ENCODE data around the gene LTBP3. TPM values are rescaled to one million over a fixed set of nuclear protein-coding genes. Genes with fewer than 3 reads are reported as not detected.

The LTBP3 gene
- total and polyA plus RNA-seq, 9 of the 15 experiments (the other 6 are each of a cell fraction or from before 2014, with no cell fraction given) = 0.06 to 20.5 (median 4.8) TPM

DNA sequence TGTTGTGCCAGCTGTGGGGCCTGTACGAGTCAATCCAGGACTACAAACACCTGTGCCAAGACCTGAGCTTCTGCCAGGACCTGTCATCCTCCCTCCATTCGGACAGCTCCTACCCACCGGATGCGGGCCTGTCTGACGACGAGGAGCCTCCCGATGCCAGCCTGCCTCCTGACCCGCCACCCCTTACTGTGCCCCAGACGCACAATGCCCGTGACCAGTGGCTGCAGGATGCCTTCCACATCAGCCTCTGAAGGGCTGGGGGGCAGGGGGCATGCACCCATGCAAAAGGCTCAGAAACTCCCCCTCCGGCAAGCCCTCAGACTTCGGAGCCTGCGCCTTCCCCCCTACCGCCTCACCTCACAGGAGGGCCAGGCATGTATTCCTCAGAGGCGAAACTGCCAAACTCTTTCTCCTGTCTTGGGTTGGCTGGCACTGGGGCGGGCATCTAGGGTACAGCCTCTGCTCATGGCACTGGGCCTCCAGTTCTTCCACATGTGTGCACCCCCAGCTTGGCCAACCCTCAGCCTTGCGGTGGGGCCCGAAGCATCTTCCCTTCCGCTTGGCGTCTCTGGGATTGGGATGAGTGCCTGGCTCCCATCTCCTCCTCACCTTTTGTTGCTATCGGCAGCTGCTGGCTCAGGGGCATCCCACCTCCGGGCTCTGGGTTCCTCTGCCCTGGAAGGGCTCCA is 15.4 kb upstream of the LTBP3 start (continued):
- TF ChIP-seq, protein P1, sequence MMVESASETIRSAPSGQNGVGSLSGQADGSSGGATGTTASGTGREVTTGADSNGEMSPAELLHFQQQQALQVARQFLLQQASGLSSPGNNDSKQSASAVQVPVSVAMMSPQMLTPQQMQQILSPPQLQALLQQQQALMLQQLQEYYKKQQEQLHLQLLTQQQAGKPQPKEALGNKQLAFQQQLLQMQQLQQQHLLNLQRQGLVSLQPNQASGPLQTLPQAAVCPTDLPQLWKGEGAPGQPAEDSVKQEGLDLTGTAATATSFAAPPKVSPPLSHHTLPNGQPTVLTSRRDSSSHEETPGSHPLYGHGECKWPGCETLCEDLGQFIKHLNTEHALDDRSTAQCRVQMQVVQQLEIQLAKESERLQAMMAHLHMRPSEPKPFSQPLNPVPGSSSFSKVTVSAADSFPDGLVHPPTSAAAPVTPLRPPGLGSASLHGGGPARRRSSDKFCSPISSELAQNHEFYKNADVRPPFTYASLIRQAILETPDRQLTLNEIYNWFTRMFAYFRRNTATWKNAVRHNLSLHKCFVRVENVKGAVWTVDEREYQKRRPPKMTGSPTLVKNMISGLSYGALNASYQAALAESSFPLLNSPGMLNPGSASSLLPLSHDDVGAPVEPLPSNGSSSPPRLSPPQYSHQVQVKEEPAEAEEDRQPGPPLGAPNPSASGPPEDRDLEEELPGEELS (CRISPR knock-in tag; IDR thresholded peaks at IDR 0.05; ENCODE audit: borderline replicate concordance) = no peak
- TF ChIP-seq FOXJ2 (tag; IDR thresholded peaks at IDR 0.05) = no peak
- no peak for TF ChIP-seq ZNF133 (CRISPR knock-in tag; IDR thresholded peaks at IDR 0.05)
- TF ChIP-seq RNF2 (IDR thresholded peaks at IDR 0.05) = no peak
- TF ChIP-seq EGR1 (conservative IDR thresholded peaks at IDR 0.05) = no peak
- TF ChIP-seq C11orf30 (IDR thresholded peaks at IDR 0.05; ENCODE audit: low read depth) = no peak
- TF ChIP-seq NR4A1 (CRISPR knock-in tag; IDR thresholded peaks at IDR 0.05) = 0 out of 2 replicates have a peak, but pooled peaks have one; percentile 71
- TF ChIP-seq NR4A1 (tag; IDR thresholded peaks at IDR 0.05) = no peak
- TF ChIP-seq, protein P2, sequence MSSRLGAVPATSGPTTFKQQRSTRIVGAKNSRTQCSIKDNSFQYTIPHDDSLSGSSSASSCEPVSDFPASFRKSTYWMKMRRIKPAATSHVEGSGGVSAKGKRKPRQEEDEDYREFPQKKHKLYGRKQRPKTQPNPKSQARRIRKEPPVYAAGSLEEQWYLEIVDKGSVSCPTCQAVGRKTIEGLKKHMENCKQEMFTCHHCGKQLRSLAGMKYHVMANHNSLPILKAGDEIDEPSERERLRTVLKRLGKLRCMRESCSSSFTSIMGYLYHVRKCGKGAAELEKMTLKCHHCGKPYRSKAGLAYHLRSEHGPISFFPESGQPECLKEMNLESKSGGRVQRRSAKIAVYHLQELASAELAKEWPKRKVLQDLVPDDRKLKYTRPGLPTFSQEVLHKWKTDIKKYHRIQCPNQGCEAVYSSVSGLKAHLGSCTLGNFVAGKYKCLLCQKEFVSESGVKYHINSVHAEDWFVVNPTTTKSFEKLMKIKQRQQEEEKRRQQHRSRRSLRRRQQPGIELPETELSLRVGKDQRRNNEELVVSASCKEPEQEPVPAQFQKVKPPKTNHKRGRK (tag; IDR thresholded peaks at IDR 0.05) = no peak
- no peak for TF ChIP-seq DDX20 (tag; IDR thresholded peaks at IDR 0.05; ENCODE audit: low read depth)
- TF ChIP-seq, protein P3, sequence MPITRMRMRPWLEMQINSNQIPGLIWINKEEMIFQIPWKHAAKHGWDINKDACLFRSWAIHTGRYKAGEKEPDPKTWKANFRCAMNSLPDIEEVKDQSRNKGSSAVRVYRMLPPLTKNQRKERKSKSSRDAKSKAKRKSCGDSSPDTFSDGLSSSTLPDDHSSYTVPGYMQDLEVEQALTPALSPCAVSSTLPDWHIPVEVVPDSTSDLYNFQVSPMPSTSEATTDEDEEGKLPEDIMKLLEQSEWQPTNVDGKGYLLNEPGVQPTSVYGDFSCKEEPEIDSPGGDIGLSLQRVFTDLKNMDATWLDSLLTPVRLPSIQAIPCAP (CRISPR knock-in tag; IDR thresholded peaks at IDR 0.05; ENCODE audit: borderline replicate concordance) = no peak
- no peak for TF ChIP-seq MAFK (IDR thresholded peaks at IDR 0.05; ENCODE audit: low read length)
- TF ChIP-seq SMAD2 (IDR thresholded peaks at IDR 0.05; ENCODE audit: low read depth, low read length) = no peak
- no peak for TF ChIP-seq NCOA2 (IDR thresholded peaks at IDR 0.05; ENCODE audit: partially characterized antibody in 2 of 2)
- TF ChIP-seq ZKSCAN1 (IDR thresholded peaks at IDR 0.05; ENCODE audit: low read depth, low read length) = no peak
- TF ChIP-seq KAT7 (CRISPR knock-in tag; IDR thresholded peaks at IDR 0.05; ENCODE audit: borderline replicate concordance) = 0 out of 2 replicates have a peak, but pooled peaks have one; percentile 0
- no peak for TF ChIP-seq FOXA1 (IDR thresholded peaks at IDR 0.05; ENCODE audit: borderline replicate concordance)
- TF ChIP-seq SRSF1 (IDR thresholded peaks at IDR 0.05; ENCODE audit: low read depth, low read length) = no peak
- no peak for TF ChIP-seq MTA2 (IDR thresholded peaks at IDR 0.05; ENCODE audit: low read depth)
- peak; percentile 25; the same call in 1 of the 2 replicates for TF ChIP-seq STAG1 (CRISPR knock-in tag; IDR thresholded peaks at IDR 0.05; ENCODE audit: borderline replicate concordance)
- TF ChIP-seq RBFOX2 (IDR thresholded peaks at IDR 0.05; ENCODE audit: low read depth, low read length) = peak; percentile 47; the same call in 1 of the 2 replicates
- TF ChIP-seq BRCA1 (IDR thresholded peaks at IDR 0.05) = no peak
- 0 out of 2 replicates have a peak, but pooled peaks have one; percentile 44 for TF ChIP-seq BRCA1 (CRISPR knock-in tag; IDR thresholded peaks at IDR 0.05)
- TF ChIP-seq, protein P4, sequence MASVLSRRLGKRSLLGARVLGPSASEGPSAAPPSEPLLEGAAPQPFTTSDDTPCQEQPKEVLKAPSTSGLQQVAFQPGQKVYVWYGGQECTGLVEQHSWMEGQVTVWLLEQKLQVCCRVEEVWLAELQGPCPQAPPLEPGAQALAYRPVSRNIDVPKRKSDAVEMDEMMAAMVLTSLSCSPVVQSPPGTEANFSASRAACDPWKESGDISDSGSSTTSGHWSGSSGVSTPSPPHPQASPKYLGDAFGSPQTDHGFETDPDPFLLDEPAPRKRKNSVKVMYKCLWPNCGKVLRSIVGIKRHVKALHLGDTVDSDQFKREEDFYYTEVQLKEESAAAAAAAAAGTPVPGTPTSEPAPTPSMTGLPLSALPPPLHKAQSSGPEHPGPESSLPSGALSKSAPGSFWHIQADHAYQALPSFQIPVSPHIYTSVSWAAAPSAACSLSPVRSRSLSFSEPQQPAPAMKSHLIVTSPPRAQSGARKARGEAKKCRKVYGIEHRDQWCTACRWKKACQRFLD (CRISPR knock-in tag; IDR thresholded peaks at IDR 0.05) = no peak
- TF ChIP-seq TEAD1 (CRISPR knock-in tag; IDR thresholded peaks at IDR 0.05) = no peak
